HG02610 (cell line): ENCODE results near the gene BCL3.
"Not testable (repeated sequence)": the region's sequence is repeated elsewhere in the genome, so short reads cannot be mapped to it uniquely, and the experiment has no call there.

ENCODE experiments used
- ATAC-seq: cut with Tn5 transposase; IDR thresholded peaks from one replicate; pipeline ENCODE4 v1.9.1; 2021; ENCODE audit warnings: mild to moderate bottlenecking, moderate library complexity; ENCODE audit not compliant: unreplicated experiment

The BCL3 gene

GRCh38 chr19:44756089-44756562 lies 7.6 kb downstream of the BCL3 start:
- ATAC-seq = no peak

GRCh38 chr19:44757057-44757734 lies 8.7 kb downstream of the BCL3 start:
- ATAC-seq = no peak

- ATAC-seq = no peak
These were observed 9.4 kb downstream of the BCL3 start for GRCh38 chr19:44757735-44758505.

GRCh38 chr19:44758596-44758995 lies 10.1 kb downstream of the BCL3 start:
- ATAC-seq = no peak

- no peak for ATAC-seq
These were observed 10.7 kb downstream of the BCL3 start for GRCh38 chr19:44759083-44759804.

DNA sequence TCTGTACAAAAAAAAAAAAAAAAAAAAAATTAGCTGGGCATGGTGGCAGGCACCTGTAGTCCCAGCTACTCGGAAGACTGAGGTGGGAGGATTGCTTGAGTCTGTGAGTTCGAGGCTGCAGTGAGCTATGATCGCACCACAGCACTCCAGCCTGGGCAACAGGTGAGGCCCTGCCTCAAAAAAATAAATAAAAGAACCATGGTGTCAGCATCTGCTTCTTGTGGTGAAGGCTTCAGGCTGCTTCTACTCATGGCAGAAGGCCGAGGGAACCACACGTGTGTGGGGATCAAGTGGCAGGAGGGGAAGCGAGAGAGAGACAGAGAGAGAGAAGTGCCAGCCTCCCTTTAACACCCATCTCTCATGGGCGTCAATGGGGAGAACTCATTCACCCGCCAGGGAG lies 13.5 kb downstream of the BCL3 start:
- no peak for ATAC-seq

- ATAC-seq = no peak
These were observed 16.8 kb downstream of the BCL3 start for GRCh38 chr19:44765033-44765948.

DNA sequence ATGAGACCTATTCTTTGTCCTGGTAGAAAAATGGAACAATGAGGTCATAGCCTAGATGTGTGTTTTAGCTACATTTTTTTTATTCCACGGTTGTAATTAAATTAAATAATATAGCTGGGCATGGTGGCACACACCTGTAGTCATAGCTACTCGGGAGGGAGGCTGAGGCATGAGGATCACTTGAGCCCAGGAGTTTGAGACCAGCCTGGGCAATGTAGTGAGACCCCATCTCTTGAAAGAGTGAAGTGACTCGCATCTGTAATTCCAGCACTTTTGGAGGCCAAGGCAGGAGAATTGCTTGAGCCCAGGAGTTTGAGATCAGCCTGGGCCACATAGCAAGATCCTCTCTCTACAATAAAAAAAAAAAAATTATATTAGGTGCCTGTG lies 17.4 kb downstream of the BCL3 start:
- no peak for ATAC-seq

DNA sequence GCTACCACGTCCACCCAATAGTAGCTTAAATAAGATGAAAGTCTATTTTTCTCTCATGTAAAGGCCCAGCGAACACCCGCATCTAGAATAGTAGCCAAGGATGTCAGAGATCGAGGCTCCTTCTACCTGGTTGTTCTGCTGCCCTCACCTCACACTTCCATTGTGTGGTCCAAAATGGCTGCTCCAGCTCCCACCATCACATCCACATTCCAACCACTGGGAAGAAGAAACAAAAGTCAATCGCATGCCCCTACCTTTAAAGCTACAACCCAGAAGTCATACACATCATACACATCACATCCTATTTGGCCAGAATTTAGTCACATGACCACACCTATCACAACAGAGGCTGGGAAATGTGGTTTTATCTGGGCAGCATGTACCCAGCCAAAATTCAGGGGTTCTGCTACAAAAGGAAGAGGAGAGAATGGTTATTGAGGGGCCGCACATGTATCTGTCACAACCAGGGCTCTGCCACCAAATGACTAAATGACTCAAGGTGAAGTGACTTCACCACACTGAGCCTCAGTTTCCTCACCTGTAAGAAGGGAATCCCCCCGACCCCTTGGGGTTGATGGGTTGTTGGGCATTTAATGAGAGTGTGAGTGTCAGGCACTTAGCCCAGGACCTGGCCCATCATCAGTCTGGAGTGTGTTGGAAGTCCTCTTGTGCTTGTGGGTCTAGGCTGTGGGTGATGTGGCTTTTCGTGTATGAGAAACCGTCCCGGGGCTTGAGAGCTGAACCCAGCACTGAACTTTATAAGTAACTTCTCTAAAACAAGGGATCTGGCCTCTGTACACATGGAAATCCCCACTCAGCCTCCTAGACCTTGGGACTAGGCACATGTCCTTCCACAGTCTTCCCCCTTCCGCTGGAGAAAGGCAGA lies 19.0 kb downstream of the BCL3 start:
- no peak for ATAC-seq

DNA sequence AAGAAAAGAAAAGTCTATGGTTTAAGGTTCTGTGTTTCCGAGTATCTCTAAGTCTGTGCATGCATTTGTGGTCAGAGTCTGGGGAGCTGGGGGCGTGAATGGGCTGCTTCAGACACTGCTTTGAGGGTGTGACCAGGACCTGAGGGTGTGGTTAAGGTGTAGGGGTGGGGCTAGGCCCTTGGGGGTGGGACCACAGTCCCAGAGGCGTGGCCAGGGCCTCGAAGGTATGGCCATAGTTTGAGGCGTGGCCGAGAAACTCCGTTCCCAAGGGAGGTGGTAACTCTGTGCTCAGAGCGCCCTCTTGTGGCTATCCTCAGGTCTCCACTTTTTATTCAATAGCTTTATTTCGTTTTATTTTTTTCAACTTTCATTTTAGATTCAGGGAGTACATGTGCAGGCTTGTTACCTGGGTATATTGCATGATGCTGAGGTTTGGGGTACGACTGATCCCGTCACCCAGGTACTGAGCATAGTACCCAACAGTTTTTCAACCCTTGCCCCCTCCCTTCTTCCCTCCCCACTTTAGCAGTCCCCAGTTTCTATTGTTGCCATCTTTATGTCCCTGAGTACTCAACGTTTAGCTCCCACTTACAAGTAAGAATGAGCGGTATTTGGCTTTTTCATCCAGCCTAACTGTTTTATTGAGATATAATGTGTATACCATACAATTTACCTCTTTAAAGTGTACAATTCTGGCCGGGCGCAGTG lies 22.2 kb downstream of the BCL3 start:
- peak; percentile 92 for ATAC-seq

DNA sequence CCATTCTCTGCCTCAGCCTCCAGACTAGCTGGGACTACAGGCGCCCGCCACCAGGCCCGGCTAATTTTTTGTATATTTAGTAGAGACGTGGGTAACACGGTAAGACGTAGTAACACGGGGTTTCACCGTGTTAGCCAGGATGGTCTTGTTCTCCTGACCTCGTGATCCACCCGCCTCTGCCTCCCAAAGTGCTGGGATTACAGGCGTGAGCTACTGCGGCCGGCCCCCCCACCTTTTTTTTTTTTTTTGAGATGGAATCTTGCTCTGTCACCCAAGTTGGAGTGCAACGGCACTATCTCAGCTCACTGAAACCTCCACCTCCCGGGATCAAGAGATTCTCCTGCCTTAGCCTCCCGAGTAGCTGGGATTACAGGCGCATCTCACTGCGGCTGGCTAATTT lies 23.6 kb downstream of the BCL3 start:
- ATAC-seq = not testable (repeated sequence)

DNA sequence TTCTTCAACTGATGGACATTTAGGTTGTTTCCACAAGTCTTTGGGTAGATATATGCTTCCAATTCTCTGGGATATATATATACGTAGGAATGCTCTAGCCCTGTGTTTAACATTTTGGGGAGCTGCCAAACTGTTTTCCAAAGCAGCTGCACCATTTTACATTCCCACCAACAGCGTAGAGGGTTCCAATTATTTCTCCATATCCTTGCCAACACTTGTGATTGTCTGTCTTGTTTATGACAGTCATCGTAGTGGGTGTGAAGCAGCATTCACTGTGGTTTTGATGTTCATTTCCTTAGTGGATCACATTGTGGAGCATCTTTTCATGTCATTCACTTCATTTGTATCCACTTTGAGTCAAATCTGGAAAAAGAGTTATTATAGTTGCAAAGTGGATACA lies 24.5 kb downstream of the BCL3 start:
- no peak for ATAC-seq

GRCh38 chr19:44775676-44776240 lies 27.2 kb downstream of the BCL3 start:
- ATAC-seq = no peak

DNA sequence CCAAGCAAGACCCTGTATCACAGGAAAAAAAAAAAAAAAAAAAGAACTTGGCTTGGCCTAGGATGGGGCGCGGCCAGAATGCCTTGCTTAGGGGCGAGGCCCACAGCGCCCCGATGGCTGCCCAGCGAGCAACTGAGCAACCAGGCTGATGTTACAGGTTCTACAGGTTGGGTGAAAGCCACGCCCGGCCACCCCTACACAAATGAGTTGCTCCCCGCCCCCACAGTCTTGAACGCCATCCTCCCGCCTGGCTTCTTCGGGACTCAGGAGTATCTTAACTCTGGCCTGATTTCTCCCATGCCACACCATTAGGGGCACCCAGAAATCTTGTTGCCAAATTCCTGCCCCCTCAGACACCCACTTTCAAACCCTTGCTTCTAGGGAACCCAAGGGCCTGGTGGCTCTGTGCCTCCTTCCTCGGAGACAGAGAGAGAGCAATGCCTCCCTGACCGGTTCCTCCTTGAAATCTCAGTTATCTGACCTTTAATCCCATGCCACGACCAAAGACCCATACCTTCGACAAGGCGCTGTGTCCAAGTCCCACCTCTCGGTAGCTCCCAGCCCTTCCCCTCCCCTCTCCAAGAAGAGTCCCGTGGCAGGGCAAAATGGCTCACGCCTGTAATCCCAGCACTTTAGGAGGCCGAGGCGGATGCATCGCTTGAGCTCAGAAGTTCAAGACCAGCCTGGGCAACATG lies 28.0 kb downstream of the BCL3 start:
- no peak for ATAC-seq

DNA sequence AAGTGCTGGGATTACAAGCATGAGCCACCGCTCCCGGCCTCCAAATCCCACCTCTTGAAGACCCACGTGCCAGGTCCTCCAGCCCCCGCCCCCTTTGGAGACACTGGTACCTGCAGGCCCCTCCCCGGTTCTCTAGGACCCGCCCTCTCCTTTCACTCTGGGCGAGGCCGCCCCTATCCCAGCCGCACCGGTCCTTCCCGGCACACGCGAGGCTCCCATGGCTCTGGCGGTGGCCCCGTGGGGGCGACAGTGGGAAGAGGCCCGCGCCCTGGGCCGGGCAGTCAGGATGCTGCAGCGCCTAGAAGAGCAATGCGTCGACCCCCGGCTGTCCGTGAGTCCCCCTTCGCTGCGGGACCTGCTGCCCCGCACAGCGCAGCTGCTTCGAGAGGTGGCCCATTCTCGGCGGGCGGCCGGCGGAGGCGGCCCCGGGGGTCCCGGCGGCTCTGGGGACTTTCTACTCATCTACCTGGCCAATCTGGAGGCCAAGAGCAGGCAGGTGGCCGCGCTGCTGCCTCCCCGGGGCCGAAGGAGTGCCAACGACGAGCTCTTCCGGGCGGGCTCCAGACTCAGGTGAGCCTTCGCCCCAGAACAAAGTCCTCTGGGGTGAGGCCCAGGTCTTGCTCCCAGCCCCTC lies 29.3 kb downstream of the BCL3 start, which contains the start of gene CBLC:
TSS of gene CBLC (plus strand) at position 176 of the 633 bp plus-strand sequence. CDS start at position 218, 42 bp downstream.
- ATAC-seq = no peak

GRCh38 chr19:44779150-44779549 lies 30.6 kb downstream of the BCL3 start:
- ATAC-seq = no peak

DNA sequence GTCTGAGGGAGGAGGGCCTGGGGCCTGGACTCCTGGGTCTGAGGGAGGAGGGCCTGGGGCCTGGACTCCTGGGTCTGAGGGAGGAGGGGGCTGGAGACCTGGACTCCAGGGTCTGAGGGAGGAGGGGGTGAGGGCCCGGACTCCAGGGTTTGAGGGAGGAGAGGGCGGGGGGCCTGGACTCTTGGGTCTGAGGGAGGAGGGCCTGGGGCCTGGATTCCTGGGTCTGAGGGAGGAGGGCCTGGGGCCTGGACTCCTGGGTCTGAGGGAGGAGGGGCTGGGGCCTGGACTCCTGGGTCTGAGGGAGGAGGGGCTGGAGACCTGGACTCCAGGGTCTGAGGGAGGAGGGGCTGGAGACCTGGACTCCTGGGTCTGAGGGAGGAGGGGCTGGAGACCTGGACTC lies 33.2 kb downstream of the BCL3 start:
- ATAC-seq = not testable (repeated sequence)

GRCh38 chr19:44782729-44783128 lies 34.2 kb downstream of the BCL3 start:
- ATAC-seq = no peak
